Suprapubic skin (tissue), 4 donors: ENCODE results near the gene OXER1.

Source experiments
- EP300 ChIP-seq: sonication (generic); formaldehyde crosslinking; IDR thresholded peaks from one replicate; pipeline ENCODE4 v1.6.1; 2017; ENCODE audit warnings: antibody characterized with exemption
- POLR2A ChIP-seq, 2 donors: fragments of 450-650 bp; IDR thresholded peaks; one replicate each; pipeline ENCODE4 v1.6.1; 2017; ENCODE audit warnings: antibody characterized with exemption in 2 of 2, mild to moderate bottlenecking in 2 of 2, moderate library complexity in 2 of 2
- POLR2AphosphoS5 ChIP-seq, 3 donors: sonication (generic); formaldehyde crosslinking; IDR thresholded peaks; one replicate each; pipeline ENCODE4 v1.6.1; 2017; ENCODE audit warnings: antibody characterized with exemption in 3 of 3
- TF ChIP-seq, protein P1 (sequence below), 2 donors: fragments of 200-600 bp in 1 of 2; fragments of 450-650 bp in 1 of 2; sonication (generic) in 1 of 2; IDR thresholded peaks; one replicate each; pipeline ENCODE4 v1.5.1; 2016 to 2019; ENCODE audit warnings: antibody characterized with exemption in 2 of 2, mild to moderate bottlenecking in 1 of 2, moderate library complexity in 1 of 2

DNA sequence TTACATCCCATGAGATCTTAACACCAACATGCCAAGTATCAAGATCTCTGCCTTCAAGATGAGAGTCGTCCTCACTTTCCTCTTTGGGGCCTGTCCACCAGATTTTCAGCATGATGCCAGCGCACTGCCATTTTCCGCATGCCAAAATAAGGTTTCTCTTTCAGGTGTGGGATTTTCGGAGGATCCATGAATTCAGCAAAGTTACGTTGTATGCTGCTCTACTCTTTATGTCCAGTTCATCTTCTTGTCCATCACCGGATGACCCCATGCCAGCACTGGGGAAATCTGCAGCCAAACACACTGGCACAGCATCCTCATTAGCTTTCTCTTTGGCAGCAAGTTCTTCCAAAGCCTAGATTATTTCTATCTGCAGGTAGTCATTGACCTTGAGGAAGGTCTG lies 33.3 kb upstream of the OXER1 start:
- TF ChIP-seq, protein P1, sequence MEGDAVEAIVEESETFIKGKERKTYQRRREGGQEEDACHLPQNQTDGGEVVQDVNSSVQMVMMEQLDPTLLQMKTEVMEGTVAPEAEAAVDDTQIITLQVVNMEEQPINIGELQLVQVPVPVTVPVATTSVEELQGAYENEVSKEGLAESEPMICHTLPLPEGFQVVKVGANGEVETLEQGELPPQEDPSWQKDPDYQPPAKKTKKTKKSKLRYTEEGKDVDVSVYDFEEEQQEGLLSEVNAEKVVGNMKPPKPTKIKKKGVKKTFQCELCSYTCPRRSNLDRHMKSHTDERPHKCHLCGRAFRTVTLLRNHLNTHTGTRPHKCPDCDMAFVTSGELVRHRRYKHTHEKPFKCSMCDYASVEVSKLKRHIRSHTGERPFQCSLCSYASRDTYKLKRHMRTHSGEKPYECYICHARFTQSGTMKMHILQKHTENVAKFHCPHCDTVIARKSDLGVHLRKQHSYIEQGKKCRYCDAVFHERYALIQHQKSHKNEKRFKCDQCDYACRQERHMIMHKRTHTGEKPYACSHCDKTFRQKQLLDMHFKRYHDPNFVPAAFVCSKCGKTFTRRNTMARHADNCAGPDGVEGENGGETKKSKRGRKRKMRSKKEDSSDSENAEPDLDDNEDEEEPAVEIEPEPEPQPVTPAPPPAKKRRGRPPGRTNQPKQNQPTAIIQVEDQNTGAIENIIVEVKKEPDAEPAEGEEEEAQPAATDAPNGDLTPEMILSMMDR (IDR thresholded peaks at IDR 0.05) = no peak
- no peak for TF ChIP-seq POLR2A (IDR thresholded peaks at IDR 0.05)
- no peak for TF ChIP-seq EP300
- TF ChIP-seq POLR2AphosphoS5 (IDR thresholded peaks at IDR 0.05) = no peak
